Measurements from ENCODE around the gene THPO. TPM values are rescaled to one million over a fixed set of nuclear protein-coding genes. Genes with fewer than 3 reads are reported as not detected.

The THPO gene
- total and polyA plus RNA-seq, 4 donors: 3.9 to 14.4 (median 8.9) TPM

DNA sequence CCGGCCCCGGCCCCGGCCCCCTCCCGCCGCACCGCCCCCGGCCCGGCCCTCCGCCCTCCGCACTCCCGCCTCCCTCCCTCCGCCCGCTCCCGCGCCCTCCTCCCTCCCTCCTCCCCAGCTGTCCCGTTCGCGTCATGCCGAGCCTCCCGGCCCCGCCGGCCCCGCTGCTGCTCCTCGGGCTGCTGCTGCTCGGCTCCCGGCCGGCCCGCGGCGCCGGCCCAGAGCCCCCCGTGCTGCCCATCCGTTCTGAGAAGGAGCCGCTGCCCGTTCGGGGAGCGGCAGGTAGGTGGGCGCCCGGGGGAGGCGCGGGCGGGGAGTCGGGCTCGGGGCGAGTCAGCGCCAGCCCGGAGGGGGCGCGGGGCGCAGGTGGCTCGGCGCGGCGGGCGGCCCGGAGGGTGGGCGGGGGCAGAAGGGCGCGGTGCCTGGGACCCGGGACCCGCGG, 2.2 kb upstream of the THPO start:
- no peak overlapping the region for H3K9ac ChIP-seq (ENCODE audit: low read depth in 1 of 2, low read length in 2 of 2)
- H3K4me3 ChIP-seq (ENCODE audit: low read depth in 1 of 3, low read length in 3 of 3): peak overlapping the region in 2 of 3 donors; percentile 58 to 81
- peak; percentile 66 for DNase-seq (ENCODE audit: low spot score)
- WGBS: under 1% methylated on average over 60 of the region's 62 CpGs
- TF ChIP-seq NR2F2 (IDR thresholded peaks at IDR 0.05) (no peak), FOXA2 (IDR thresholded peaks at IDR 0.05) (no peak), GABPA (IDR thresholded peaks at IDR 0.05 in 1 of 2, conservative IDR thresholded peaks at IDR 0.05 in 1 of 2) (no peak)
- H3K4me1 ChIP-seq (ENCODE audit: control insufficient read depth in 4 of 4, insufficient read depth in 4 of 4, low read length in 3 of 4): peaks cover 3 to 27% (median 11%) of the 10 kb centered on the region in 4 donors
- peaks cover 8 to 20% (median 11%) of the 10 kb centered on the region in 4 donors for H3K36me3 ChIP-seq (ENCODE audit: control insufficient read depth in 4 of 4, insufficient read depth in 3 of 4, low read depth in 1 of 4, low read length in 3 of 4)
- no peaks in the 10 kb centered on the region for H3K9me3 ChIP-seq (ENCODE audit: control insufficient read depth in 4 of 4, low read length in 3 of 4)
- H3K27ac ChIP-seq (ENCODE audit: low read depth in 1 of 2, low read length in 2 of 2): no peak overlapping the region
- no peaks in the 10 kb centered on the region for H3K27me3 ChIP-seq (ENCODE audit: control insufficient read depth in 4 of 4, insufficient read depth in 4 of 4, low read length in 3 of 4)

DNA sequence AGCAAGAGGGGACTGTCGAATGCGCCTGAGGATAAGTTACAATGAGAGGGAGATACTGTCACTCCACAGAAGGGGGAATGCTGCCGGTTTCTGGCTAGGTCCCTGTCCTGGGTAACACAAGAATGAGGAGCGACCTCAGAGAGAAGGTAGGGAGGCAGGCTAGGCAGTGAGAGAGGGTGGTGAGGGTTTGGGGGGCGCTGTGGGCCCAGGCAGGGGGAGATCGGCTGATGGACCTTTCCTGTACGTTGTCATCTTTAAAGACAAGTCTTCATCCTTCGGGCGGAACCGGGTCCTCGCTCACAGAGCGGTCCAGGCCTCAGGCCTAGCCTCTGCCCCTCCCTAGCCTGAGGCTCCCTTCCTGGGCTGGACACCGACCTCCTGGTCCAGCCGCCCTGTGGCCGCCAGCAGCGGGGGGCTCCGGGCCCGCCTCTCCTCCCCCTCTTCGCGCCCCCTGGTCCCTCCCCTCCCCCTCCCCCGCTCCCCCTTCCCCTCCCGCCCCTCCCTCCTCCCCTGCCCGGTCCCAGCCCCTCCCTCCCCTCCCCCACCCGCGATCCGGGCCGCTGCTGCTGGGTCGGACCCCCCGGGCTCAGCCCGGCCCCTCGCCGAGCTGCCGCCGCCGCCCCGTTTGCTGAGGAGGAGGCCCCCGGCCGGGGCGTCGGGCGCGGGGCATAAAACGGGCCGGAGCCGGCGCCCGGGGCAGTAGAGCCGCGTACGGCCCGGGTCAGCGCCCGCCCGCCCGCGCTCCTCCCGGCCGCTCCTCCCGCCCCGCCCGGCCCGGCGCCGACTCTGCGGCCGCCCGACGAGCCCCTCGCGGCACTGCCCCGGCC, 1.6 kb upstream of the THPO start, which contains the start of gene CHRD:
Gene CHRD (plus strand): TSS at position 697 of the 827 bp plus-strand sequence. CDS start 265 bp downstream, outside the sequence.
- WGBS: 7% methylated on average over 65 of the region's 71 CpGs
- TF ChIP-seq TAF1 (conservative IDR thresholded peaks at IDR 0.05): no peak
- no peak for TF ChIP-seq GABPA (IDR thresholded peaks at IDR 0.05 in 1 of 2, conservative IDR thresholded peaks at IDR 0.05 in 1 of 2)
- TF ChIP-seq, protein P1, sequence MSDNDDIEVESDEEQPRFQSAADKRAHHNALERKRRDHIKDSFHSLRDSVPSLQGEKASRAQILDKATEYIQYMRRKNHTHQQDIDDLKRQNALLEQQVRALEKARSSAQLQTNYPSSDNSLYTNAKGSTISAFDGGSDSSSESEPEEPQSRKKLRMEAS (IDR thresholded peaks at IDR 0.05): no peak
- TF ChIP-seq SP1 (IDR thresholded peaks at IDR 0.05): no peak
- TF ChIP-seq, protein P2, sequence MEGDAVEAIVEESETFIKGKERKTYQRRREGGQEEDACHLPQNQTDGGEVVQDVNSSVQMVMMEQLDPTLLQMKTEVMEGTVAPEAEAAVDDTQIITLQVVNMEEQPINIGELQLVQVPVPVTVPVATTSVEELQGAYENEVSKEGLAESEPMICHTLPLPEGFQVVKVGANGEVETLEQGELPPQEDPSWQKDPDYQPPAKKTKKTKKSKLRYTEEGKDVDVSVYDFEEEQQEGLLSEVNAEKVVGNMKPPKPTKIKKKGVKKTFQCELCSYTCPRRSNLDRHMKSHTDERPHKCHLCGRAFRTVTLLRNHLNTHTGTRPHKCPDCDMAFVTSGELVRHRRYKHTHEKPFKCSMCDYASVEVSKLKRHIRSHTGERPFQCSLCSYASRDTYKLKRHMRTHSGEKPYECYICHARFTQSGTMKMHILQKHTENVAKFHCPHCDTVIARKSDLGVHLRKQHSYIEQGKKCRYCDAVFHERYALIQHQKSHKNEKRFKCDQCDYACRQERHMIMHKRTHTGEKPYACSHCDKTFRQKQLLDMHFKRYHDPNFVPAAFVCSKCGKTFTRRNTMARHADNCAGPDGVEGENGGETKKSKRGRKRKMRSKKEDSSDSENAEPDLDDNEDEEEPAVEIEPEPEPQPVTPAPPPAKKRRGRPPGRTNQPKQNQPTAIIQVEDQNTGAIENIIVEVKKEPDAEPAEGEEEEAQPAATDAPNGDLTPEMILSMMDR (IDR thresholded peaks at IDR 0.05; ENCODE audit: low read depth, low read length, missing input control): no peak
- TF ChIP-seq HNF4A (conservative IDR thresholded peaks at IDR 0.05): no peak
- no peak for TF ChIP-seq HNF4G (IDR thresholded peaks at IDR 0.05)
- TF ChIP-seq RAD21 (IDR thresholded peaks at IDR 0.05): no peak
- no peak for TF ChIP-seq FOXA1 (IDR thresholded peaks at IDR 0.05)
- no peak for TF ChIP-seq JUND (IDR thresholded peaks at IDR 0.05)
- TF ChIP-seq EGR1 (IDR thresholded peaks at IDR 0.05; ENCODE audit: low read depth in 2 of 2): no peak
- no peak for TF ChIP-seq RXRA (IDR thresholded peaks at IDR 0.05)
- Histone ChIP-seq H3K9me3 (ENCODE audit: control insufficient read depth in 4 of 4, low read length in 3 of 4) (no peaks in the 10 kb centered on the region), H3K27ac (ENCODE audit: low read depth in 1 of 2, low read length in 2 of 2) (peak within 1 kb of the TSS; percentile 94 to 96), H3K27me3 (ENCODE audit: control insufficient read depth in 4 of 4, insufficient read depth in 4 of 4, low read length in 3 of 4) (no peaks in the 10 kb centered on the region), H3K4me1 (ENCODE audit: control insufficient read depth in 4 of 4, insufficient read depth in 4 of 4, low read length in 3 of 4) (peaks cover 3 to 27% (median 11%) of the 10 kb centered on the region in 4 donors), H3K36me3 (ENCODE audit: control insufficient read depth in 4 of 4, insufficient read depth in 3 of 4, low read depth in 1 of 4, low read length in 3 of 4) (peaks cover 7 to 24% (median 13%) of the 10 kb centered on the region in 4 donors), H3K9ac (ENCODE audit: low read depth in 1 of 2, low read length in 2 of 2) (peak within 1 kb of the TSS; percentile 73 to 99), H3K4me3 (ENCODE audit: low read depth in 1 of 3, low read length in 3 of 3) (peak within 1 kb of the TSS; percentile 77 to 98 (median 81))
- no peak for DNase-seq (ENCODE audit: low spot score)

DNA sequence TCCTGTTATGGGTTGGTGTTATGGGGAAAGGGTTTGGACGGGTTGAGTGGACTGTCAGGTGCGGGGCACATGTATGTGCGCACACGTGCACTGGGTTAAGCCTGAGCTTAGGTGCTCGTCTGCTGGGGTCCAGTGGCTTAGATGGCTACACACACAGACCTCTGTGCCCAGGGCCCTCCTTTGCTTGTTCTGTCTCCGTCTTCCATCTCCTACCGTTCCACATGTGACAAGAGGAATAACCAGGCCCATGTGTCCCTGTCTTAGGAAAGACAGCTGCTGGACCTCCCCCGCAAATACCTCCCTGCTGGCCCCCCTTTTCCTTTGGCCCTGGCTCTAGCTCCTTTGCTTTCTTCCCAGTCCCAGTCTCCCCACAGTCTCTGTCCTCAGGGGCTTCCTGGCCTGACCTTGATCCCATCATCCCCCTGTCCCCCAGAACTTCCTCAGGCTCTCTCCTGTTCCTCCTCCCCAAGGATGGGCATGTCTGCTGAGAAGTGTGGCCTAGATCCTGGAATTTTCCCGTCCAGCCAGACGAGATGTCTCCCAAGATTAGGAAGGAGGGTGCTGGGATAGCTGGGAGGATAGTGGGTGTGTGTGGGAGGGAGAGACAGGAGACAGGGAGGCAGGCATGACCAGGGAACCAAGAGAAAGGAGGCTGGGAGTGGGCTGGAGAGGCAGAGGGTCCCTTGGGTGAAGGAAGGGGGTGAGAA, 797 bp upstream of the THPO start:
- no peak for DNase-seq (ENCODE audit: low spot score)
- H3K4me3 ChIP-seq (ENCODE audit: low read depth in 1 of 3, low read length in 3 of 3): peak overlapping the region; percentile 77 to 98 (median 81)
- no peaks in the 10 kb centered on the region for H3K27me3 ChIP-seq (ENCODE audit: control insufficient read depth in 4 of 4, insufficient read depth in 4 of 4, low read length in 3 of 4)
- H3K36me3 ChIP-seq (ENCODE audit: control insufficient read depth in 4 of 4, insufficient read depth in 3 of 4, low read depth in 1 of 4, low read length in 3 of 4): peaks cover 5 to 24% (median 14%) of the 10 kb centered on the region in 4 donors
- H3K9me3 ChIP-seq (ENCODE audit: control insufficient read depth in 4 of 4, low read length in 3 of 4): no peaks in the 10 kb centered on the region
- peak overlapping the region; percentile 73 to 99 for H3K9ac ChIP-seq (ENCODE audit: low read depth in 1 of 2, low read length in 2 of 2)
- WGBS: 36% methylated on average over 10 of the region's 10 CpGs
- peak overlapping the region; percentile 94 to 96 for H3K27ac ChIP-seq (ENCODE audit: low read depth in 1 of 2, low read length in 2 of 2)
- peaks cover 3 to 27% (median 11%) of the 10 kb centered on the region in 4 donors for H3K4me1 ChIP-seq (ENCODE audit: control insufficient read depth in 4 of 4, insufficient read depth in 4 of 4, low read length in 3 of 4)
- TF ChIP-seq RXRA (IDR thresholded peaks at IDR 0.05) (no peak), YY1 (IDR thresholded peaks at IDR 0.05) (no peak), SP1 (IDR thresholded peaks at IDR 0.05) (no peak), NR2F2 (IDR thresholded peaks at IDR 0.05) (no peak), RAD21 (IDR thresholded peaks at IDR 0.05) (no peak), HNF4G (IDR thresholded peaks at IDR 0.05) (no peak)
- TF ChIP-seq, protein P2 (IDR thresholded peaks at IDR 0.05; ENCODE audit: low read depth, low read length, missing input control): no peak
- TF ChIP-seq, protein P3, sequence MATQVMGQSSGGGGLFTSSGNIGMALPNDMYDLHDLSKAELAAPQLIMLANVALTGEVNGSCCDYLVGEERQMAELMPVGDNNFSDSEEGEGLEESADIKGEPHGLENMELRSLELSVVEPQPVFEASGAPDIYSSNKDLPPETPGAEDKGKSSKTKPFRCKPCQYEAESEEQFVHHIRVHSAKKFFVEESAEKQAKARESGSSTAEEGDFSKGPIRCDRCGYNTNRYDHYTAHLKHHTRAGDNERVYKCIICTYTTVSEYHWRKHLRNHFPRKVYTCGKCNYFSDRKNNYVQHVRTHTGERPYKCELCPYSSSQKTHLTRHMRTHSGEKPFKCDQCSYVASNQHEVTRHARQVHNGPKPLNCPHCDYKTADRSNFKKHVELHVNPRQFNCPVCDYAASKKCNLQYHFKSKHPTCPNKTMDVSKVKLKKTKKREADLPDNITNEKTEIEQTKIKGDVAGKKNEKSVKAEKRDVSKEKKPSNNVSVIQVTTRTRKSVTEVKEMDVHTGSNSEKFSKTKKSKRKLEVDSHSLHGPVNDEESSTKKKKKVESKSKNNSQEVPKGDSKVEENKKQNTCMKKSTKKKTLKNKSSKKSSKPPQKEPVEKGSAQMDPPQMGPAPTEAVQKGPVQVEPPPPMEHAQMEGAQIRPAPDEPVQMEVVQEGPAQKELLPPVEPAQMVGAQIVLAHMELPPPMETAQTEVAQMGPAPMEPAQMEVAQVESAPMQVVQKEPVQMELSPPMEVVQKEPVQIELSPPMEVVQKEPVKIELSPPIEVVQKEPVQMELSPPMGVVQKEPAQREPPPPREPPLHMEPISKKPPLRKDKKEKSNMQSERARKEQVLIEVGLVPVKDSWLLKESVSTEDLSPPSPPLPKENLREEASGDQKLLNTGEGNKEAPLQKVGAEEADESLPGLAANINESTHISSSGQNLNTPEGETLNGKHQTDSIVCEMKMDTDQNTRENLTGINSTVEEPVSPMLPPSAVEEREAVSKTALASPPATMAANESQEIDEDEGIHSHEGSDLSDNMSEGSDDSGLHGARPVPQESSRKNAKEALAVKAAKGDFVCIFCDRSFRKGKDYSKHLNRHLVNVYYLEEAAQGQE (IDR thresholded peaks at IDR 0.05): no peak
- TF ChIP-seq, protein P1 (IDR thresholded peaks at IDR 0.05): no peak

All from liver (tissue), 9 donors.